ENCODE data around the gene FGFR2. TPM values are rescaled to one million over a fixed set of nuclear protein-coding genes. Genes with fewer than 3 reads are reported as not detected.

FGFR2 gene
- polyA plus RNA-seq, 1 donor from 2014 or later, result 14.8 TPM

DNA sequence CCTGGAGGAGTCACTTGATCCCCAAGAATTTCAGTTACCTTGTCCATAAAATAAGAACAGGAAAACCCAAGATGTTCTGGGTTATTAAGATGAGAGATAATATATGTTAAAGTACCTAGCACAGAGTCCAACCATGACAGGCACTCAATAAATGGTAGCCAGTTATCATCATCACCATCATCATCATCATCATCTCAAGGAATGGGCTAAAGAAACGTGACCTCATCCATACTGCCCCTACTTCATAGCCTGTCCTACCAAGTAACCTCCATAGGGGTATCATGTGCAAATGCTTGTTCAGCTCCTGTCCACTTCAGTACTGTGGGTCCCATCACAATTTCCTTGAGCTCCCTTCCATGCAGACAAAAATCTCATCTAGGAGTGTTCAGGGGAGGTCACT is 14.4 kb downstream of the FGFR2 start:
- Histone ChIP-seq H3K9me2 (ENCODE audit: insufficient read depth, low read length) (no peaks in the 10 kb centered on the region), H3K79me2 (replicated peaks; ENCODE audit: insufficient read depth, low read length) (no peaks in the 10 kb centered on the region), H3K36me3 (ENCODE audit: insufficient read depth, low read length) (no peaks in the 10 kb centered on the region), H3F3A (ENCODE audit: insufficient read depth, low read length, poor library complexity, severe bottlenecking) (no peaks in the 10 kb centered on the region), H3K9ac (ENCODE audit: low read length) (no peak overlapping the region), H4K20me1 (ENCODE audit: insufficient read depth) (no peaks in the 10 kb centered on the region), H3K4me2 (ENCODE audit: low read length) (no peak overlapping the region), H2AFZ (ENCODE audit: low read depth, low read length) (no peak overlapping the region), H3K4me3 (ENCODE audit: low read length) (no peak overlapping the region), H3K9me3 (ENCODE audit: low read length) (peaks cover 4% of the 10 kb centered on the region), H3K27me3 (ENCODE audit: insufficient read depth, low read depth, low read length) (no peaks in the 10 kb centered on the region), H3K27ac (ENCODE audit: low read length) (no peak overlapping the region)
- no peak for TF ChIP-seq POLR2AphosphoS5 (IDR thresholded peaks at IDR 0.05)
- TF ChIP-seq, protein P1, sequence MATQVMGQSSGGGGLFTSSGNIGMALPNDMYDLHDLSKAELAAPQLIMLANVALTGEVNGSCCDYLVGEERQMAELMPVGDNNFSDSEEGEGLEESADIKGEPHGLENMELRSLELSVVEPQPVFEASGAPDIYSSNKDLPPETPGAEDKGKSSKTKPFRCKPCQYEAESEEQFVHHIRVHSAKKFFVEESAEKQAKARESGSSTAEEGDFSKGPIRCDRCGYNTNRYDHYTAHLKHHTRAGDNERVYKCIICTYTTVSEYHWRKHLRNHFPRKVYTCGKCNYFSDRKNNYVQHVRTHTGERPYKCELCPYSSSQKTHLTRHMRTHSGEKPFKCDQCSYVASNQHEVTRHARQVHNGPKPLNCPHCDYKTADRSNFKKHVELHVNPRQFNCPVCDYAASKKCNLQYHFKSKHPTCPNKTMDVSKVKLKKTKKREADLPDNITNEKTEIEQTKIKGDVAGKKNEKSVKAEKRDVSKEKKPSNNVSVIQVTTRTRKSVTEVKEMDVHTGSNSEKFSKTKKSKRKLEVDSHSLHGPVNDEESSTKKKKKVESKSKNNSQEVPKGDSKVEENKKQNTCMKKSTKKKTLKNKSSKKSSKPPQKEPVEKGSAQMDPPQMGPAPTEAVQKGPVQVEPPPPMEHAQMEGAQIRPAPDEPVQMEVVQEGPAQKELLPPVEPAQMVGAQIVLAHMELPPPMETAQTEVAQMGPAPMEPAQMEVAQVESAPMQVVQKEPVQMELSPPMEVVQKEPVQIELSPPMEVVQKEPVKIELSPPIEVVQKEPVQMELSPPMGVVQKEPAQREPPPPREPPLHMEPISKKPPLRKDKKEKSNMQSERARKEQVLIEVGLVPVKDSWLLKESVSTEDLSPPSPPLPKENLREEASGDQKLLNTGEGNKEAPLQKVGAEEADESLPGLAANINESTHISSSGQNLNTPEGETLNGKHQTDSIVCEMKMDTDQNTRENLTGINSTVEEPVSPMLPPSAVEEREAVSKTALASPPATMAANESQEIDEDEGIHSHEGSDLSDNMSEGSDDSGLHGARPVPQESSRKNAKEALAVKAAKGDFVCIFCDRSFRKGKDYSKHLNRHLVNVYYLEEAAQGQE (IDR thresholded peaks at IDR 0.05; ENCODE audit: borderline replicate concordance), result no peak
- no peak for TF ChIP-seq EZH2 (IDR thresholded peaks at IDR 0.05; ENCODE audit: borderline replicate concordance, insufficient read depth, low read length, poor library complexity, severe bottlenecking)
- TF ChIP-seq MXI1 (conservative IDR thresholded peaks at IDR 0.05; ENCODE audit: poor library complexity, severe bottlenecking), result no peak

DNA sequence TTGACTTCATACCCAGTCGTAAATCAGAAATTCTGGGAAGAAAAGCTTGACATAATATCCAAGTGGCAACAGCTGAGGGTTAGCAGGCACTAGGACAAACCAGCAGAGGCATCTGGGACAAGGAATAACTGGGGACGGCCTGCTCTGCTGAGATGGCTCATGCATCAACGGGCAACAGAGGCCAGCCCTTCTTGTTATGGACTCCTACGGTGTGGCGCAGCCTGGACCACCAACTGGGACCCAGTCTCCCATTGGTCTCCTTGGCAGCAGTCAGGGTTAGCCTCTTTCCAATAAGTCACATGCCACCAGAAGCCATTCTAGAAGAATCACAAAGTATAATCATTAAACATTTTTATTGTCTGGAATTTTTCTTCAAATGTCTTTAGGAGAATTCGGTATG is 15.0 kb downstream of the FGFR2 start:
- Histone ChIP-seq H2AFZ (ENCODE audit: low read depth, low read length) (no peak overlapping the region), H3F3A (ENCODE audit: insufficient read depth, low read length, poor library complexity, severe bottlenecking) (no peaks in the 10 kb centered on the region), H3K9me3 (ENCODE audit: low read length) (peaks cover 4% of the 10 kb centered on the region), H3K27ac (ENCODE audit: low read length) (no peak overlapping the region), H4K20me1 (ENCODE audit: insufficient read depth) (no peaks in the 10 kb centered on the region), H3K4me2 (ENCODE audit: low read length) (no peak overlapping the region), H3K9ac (ENCODE audit: low read length) (no peak overlapping the region), H3K27me3 (ENCODE audit: insufficient read depth, low read depth, low read length) (no peaks in the 10 kb centered on the region), H3K9me2 (ENCODE audit: insufficient read depth, low read length) (no peaks in the 10 kb centered on the region), H3K79me2 (replicated peaks; ENCODE audit: insufficient read depth, low read length) (no peaks in the 10 kb centered on the region), H3K4me3 (ENCODE audit: low read length) (no peak overlapping the region), H3K36me3 (ENCODE audit: insufficient read depth, low read length) (no peaks in the 10 kb centered on the region)
- TF ChIP-seq TAF1 (IDR thresholded peaks at IDR 0.05; ENCODE audit: low read depth) (no peak), POLR2AphosphoS5 (IDR thresholded peaks at IDR 0.05) (no peak)

DNA sequence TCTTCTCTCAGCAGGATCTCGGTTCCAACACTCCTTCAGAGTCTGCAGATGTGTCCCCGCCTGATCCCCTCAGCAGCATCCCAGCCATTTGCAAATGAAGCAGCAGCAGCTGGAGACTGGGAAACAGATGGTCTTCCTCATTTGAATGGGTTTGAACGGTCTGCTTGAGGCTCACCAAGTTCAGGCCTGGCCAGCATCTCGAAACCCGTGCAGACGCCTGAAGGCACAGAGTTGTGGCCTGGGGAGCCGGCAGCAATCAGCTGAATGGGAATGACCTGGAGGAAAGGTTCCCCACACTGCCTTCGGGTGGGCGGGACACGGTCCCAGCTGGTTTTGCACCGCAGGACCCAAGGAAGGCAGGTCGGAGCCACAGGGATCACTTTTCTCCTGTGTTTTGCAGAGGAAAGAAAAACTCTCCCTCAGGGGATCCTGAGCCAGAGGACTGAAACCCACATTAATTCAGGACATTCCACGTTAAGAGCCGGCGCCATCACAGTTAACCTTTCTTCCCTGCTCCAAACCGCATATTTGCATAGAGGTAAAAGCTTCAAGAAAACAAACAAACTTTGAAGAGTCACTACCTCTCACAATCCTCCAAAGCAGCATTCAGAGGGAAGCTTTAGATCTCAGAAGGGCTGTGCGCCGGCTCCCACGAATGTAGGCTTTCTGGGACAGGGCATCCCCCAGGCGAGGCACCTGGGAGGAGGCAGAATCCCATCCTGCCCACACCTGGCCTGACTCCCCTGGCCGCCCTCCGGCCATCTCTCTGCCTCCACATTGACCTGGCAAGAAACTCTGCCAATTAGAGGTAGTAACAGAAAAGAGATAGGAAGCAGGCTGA is 17.7 kb downstream of the FGFR2 start:
- Histone ChIP-seq H3K9me2 (ENCODE audit: insufficient read depth, low read length) (no peaks in the 10 kb centered on the region), H3K79me2 (replicated peaks; ENCODE audit: insufficient read depth, low read length) (no peaks in the 10 kb centered on the region), H3K4me3 (ENCODE audit: low read length) (no peak overlapping the region), H3K27me3 (ENCODE audit: insufficient read depth, low read depth, low read length) (no peaks in the 10 kb centered on the region), H3K4me2 (ENCODE audit: low read length) (no peak overlapping the region), H4K20me1 (ENCODE audit: insufficient read depth) (no peaks in the 10 kb centered on the region), H3K9me3 (ENCODE audit: low read length) (no peaks in the 10 kb centered on the region), H2AFZ (ENCODE audit: low read depth, low read length) (no peak overlapping the region), H3K27ac (ENCODE audit: low read length) (no peak overlapping the region), H3F3A (ENCODE audit: insufficient read depth, low read length, poor library complexity, severe bottlenecking) (no peaks in the 10 kb centered on the region), H3K36me3 (ENCODE audit: insufficient read depth, low read length) (no peaks in the 10 kb centered on the region), H3K9ac (ENCODE audit: low read length) (no peak overlapping the region)
- TF ChIP-seq POLR2AphosphoS5 (IDR thresholded peaks at IDR 0.05) (no peak), SMC3 (conservative IDR thresholded peaks at IDR 0.05; ENCODE audit: poor library complexity) (no peak), MXI1 (conservative IDR thresholded peaks at IDR 0.05; ENCODE audit: poor library complexity, severe bottlenecking) (no peak), EP300 (conservative IDR thresholded peaks at IDR 0.05; ENCODE audit: poor library complexity, severe bottlenecking) (no peak), RAD21 (conservative IDR thresholded peaks at IDR 0.05) (no peak)
- TF ChIP-seq, protein P2, sequence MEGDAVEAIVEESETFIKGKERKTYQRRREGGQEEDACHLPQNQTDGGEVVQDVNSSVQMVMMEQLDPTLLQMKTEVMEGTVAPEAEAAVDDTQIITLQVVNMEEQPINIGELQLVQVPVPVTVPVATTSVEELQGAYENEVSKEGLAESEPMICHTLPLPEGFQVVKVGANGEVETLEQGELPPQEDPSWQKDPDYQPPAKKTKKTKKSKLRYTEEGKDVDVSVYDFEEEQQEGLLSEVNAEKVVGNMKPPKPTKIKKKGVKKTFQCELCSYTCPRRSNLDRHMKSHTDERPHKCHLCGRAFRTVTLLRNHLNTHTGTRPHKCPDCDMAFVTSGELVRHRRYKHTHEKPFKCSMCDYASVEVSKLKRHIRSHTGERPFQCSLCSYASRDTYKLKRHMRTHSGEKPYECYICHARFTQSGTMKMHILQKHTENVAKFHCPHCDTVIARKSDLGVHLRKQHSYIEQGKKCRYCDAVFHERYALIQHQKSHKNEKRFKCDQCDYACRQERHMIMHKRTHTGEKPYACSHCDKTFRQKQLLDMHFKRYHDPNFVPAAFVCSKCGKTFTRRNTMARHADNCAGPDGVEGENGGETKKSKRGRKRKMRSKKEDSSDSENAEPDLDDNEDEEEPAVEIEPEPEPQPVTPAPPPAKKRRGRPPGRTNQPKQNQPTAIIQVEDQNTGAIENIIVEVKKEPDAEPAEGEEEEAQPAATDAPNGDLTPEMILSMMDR (IDR thresholded peaks at IDR 0.05; ENCODE audit: poor library complexity, severe bottlenecking), result no peak
